NCI-H1105 treated with DMSO at 0.1 percent for 48 hours (cell line): ENCODE measurements around the gene APLN.

ENCODE experiments used
- DNase-seq: peaks from one replicate; lab custom pipeline; 2025; lab: John Stamatoyannopoulos, UW

Gene APLN

DNA sequence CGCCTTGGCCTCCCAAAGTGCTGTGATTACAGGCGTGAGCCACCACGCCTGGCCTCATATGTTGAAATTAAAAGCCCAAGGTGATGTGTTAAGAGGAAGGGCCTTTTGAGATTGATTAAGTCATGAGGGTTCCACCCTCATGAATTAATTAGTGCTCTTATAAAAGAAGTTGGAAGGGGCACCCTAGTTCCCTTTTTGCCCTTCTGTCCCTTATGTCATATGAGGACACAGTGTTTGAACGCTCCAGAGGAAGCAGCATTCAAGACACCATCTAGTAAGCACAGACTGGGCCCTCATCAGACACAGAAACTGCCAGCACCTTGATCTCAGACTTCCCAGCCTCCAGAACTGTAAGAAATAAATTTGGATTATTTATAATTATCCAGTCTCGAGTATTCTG is 5.1 kb upstream of the APLN start:
- no peak for DNase-seq

DNA sequence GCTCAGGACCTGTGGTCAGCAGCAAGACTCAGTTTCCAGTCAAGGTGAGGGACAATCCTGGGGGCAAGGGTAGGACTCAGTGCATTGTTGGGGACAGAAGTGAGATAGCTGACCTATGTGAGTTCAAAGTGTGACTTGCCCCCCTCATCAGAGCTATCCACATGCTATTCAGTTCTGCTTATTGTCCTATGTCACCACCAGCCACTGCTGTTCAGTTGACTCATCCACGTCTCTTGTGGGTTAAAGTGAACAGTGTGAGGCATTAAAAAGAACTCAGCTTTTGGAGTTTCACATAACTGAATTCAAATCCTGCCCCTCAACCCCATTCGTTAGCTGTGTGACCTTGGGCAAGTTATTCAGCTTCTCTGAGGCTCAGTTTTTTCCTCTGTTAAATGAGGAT is 4.4 kb upstream of the APLN start:
- no peak for DNase-seq

DNA sequence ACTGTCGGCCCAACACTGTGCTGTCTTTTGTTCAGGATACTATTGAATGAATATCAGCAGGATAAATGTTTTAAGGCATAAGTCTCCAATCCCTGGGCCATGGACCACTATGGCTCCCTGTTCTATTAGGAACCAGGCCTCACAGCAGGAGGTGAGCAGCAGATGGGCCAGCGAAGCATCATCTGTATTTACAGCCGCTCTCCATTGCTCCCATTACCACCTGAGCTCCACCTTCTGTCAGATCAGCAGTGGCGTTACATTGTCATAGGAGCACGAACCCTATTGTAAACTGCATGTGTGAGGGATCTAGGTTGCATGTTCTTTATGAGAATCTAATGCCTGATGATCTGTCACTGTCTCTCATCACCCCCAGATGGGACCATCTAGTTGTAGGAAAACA is 3.7 kb upstream of the APLN start:
- no peak for DNase-seq

DNA sequence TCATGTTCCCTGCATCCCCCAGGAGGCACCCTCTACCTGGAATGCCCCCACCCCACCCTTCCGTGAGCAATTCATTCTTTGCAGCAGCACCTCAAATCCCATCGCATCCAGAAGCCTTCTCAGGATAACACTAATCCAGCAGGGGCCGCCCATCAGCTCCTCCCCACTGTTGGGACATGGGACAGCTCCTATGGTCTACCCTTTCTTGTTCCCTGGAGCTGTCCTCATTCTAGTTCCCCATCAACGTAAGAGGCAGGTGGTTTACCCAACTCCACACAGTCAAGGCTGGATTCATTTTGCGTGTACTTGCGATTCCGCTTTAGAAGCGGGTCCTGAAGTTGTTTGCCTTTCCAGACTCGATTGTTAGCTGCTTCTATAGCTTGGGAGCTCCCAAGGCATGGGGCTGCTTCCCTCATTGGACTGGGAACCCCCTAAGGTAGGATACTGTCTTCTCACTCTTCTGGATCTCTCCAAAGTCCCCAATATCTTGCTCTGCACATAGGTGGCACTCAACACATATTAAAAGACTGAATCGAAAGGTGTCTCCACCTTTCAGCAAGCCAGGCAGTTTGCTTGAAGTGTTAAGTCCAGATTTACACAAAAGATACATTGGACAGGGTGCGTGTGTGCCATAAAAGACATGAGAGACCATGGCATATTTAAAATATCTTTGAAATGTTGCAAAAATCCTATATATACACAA is 942 bp upstream of the APLN start:
- DNase-seq, result peak; percentile 2

DNA sequence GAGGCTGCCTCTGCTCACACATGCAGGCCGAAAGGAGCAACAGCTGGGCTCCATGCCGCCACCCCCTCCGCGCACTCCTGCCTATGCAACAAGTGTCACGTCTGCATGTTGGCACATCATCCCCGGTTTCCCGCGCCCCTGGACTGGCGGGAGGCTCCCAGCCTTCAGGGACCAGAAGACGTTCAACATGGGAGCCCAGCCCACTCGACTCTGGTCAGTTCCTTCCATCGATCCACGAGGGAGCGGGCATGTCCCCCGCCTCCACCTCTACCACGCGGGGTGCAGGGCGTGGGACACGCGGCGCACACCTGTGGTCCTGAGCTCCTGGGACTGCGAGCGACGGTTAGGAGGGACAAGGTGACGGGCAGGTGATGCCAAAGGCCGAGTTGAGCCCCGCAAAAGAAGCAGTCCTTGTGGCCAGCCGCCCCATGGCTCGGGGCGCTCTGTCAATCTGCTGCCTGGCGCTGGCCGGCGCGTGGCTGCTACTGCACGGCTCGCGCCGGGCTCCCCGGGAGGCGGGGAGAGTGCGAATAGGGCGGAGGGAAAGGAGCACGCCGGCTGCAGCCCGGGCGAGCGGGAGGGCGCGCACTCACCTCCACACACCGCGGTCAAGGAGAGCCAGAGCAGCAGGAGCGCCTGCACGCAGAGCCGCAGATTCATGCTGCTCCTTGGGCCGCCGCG is 645 bp downstream of the APLN start:
- DNase-seq, result no peak

DNA sequence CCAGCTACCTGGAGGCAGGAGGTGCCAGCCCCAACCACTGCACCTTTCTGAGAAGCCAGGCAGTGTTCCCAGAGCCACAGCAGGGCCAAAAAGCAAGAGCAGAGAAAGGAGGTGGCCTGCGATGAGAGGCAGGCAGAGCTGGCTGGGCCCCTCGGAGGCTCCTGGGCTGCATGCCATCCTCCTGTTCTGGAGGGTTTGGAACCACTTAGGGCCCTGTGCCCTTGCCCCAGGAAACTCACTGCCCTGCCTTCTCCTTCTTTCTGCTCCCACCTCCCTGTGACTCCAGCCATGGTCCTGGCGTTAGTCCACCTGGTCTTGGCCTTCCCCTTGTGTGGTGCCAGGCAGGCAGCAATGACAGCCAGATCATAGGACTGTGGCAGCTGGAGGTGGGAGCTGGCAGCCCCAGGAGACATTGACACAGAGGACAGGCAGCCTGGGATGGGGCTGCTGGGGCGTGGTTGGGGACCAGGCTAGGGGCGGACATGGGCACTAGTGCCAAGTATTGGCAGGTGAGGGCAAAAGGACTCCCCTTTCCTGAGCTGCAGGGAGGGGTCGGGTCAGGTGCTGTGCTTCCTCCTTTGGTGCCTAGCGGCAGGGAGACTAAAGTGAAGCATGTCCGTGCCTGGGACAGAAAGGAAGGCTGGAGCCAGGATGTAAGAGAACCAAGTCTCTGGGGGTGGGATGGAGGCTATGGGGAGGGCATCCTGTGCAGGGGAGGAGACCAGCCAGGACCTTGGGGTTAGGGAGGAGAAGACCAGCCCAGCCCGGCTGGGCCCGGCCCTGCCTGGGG is 1.4 kb downstream of the APLN start:
- DNase-seq, result no peak

DNA sequence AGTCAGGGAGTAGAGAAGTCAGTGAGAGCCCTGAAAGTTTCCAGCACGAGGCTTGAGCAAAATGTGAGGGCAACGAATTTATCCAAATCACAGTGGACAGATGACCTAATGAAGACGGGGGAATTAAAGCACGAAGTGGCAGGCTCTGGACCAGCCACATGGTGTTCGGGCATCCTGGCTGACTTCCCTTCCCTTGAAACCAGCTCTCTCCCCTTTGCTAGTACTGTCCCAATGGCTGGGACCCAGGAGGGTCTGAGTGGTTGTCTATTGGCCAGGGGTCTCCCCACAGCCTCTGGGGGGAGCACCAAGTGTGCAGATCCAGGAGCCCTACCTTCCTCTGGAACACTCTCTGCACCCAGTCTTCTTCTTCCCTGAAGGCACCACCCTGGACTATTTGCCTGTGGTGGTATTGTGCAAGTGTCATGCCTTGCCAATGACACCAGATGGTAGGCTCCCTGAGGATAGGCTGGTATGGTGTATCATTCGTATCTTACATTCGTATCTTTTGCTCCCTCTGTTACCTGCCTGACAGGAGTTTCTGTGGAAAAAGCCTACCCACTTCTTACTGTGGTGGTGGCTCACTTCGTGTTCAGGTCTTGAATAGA is 2.1 kb downstream of the APLN start:
- no peak for DNase-seq

DNA sequence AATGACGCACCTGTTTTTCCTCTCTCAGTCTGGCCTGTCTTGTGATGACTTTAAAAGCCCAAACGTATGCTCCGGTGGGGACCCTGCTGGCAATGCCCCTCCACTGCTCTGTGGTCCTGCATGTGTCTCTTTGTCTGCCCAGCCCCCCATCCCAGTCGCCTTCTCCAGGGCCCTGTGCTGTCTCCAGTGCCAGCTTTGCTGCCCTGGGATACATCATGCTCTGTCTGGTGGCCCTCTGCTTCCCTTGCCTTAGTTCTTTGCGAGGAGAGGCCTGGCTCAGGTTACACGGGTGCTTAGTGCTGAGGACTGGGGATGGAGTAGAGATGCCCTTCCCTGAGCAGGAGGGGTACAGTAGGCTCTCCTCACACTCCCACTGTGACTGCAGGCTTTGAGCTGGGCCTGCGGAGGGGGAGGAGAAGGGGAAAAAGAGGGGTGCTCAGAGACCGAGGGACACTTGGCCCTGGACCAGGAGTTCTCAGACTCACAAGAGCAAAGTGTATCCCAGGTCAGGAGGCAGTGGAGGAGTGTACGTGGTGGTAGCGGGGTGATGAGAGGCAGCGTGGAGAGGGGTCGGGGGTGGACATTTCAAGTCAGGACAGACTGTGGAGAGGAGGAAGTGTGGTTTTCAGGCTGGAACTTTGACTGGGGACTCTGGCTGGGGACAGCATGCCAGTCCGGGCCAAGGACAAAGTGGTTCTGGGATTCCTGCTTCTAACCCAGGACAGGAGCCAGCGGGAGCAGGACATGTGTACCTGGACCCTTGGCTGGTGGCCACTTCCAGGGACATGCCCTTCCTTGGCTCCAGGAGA is 2.8 kb downstream of the APLN start:
- no peak for DNase-seq

DNA sequence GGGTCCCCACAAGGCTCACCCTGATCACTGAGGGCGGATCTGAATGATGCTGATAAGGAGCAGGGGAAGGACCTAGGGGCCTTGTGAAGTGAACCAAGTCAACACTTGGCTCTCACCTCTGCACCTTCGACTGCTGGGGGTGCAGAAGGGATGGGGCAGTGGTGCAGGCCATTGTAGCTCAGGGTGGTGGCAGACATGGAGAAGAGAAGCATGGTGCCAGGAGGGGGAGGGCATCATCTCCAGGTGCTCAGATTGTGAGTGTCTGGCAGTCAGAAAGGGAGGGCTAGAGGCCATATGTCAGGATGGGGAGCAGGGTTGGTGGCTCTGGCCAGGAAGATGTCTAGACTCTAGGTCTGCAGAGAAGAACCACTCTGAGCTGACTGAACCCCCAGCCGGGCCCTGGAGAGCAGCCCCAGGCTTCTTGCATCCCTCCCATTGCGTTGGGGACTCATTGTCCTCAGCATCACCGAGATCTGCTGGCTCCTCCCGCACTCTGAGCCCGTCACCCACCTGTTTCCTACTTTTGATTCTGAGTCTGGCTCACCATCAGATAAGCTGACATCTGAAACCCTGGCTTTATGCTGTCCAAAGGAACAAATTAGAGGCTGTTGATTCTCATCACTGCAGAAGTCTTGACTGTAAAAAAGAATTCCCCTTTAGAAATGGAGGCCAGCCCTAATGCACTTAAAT is 3.8 kb downstream of the APLN start:
- DNase-seq, result no peak

DNA sequence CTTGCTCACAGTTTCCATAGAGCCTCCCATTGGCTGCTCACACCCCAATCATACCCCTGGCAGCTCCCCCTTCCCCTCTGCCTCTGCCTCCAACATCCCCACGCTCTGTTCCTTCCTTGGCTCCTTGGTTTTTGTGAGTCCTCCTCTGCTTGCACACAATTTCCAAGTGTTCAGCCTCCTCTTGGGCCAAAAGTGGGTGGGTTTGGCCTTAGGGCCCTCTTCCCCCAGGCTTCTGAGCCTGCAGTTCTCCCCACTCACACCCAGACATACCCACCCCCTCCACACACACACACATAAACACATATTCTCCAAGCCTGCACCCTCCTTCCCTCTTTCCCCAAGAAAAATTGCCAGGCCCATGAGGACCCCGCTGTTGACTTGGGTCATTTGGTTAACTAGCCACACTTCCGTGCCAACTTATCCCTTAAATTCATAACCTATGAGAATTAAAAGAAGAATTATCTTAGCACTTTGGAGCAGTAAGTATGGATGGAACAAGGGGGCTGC is 4.5 kb downstream of the APLN start:
- no peak for DNase-seq

DNA sequence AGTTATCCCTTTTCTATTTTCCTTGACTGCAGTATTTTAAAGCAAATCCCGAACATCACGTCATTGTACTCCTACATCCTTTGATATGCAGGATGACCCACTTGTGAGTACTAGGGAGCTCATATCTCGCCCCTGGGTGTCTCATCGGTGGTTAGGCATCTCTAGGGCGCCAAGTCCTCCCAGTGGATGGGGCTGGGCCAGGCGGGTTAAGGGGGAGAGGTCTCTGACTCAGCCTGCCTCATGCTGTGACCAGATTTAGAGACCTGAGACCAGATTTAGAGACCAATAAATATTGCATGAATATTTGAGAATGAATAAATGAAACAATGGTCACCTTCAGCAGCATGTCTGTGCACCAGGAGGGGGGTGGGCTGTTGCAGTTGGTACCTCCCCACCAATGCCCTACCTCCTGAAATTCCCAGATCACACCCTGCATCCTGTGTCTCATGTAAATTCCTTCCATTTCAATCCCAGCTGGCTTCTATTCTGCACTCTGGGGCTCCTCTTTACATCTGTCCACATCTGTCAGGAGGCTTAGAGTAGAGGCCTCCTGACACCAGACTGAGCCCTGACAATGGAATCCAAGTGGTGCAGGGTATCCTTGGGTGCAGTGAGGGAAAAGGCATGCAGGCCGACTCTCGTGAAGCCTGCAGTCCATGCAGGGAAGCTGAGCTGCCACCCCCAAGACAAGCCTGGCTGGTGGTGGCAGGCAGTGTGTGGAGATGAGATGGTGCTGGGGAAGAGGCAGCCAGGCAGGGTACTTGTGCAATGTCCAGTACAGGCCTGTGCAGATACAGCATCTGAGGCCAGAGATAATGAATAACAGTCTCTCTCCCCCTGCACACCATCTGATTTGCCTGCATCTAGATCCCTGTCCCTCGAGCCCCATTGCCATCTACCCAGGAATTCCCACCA is 5.2 kb downstream of the APLN start:
- no peak for DNase-seq

DNA sequence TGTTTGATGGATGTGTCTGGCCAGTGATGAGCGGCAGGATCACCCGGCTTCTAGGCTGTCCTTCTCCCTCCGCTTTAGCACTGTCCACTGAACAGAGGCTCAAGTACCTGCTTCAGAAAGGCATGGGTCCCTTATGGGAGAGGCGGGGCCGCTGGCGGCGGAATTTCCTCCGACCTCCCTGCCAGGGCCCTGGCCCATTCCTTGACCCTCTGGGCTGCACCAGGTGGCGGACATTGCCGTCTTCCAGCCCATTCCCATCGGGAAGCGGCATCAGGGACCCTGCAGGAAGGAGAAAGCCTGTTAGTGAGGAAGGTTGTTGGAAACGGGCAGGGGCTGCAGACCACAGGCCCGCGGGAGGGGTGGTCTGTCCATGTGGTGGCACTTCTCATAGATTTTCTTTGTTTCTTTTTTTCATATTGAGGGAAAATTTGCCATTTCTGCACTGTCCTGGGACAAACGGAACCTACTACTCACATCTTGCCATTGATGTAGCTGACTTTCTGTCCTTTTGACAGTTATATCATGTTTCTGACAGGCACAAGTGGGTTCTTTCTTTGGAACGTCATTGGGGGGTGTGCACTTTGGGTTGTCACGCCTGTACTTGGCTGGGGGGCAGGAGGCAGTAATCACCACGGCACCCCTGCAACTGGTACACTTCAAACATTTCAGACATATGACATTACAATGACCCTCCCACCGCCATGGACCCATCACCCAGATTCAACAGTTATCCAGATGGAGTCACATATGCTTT is 6.1 kb downstream of the APLN start:
- DNase-seq, result no peak

DNA sequence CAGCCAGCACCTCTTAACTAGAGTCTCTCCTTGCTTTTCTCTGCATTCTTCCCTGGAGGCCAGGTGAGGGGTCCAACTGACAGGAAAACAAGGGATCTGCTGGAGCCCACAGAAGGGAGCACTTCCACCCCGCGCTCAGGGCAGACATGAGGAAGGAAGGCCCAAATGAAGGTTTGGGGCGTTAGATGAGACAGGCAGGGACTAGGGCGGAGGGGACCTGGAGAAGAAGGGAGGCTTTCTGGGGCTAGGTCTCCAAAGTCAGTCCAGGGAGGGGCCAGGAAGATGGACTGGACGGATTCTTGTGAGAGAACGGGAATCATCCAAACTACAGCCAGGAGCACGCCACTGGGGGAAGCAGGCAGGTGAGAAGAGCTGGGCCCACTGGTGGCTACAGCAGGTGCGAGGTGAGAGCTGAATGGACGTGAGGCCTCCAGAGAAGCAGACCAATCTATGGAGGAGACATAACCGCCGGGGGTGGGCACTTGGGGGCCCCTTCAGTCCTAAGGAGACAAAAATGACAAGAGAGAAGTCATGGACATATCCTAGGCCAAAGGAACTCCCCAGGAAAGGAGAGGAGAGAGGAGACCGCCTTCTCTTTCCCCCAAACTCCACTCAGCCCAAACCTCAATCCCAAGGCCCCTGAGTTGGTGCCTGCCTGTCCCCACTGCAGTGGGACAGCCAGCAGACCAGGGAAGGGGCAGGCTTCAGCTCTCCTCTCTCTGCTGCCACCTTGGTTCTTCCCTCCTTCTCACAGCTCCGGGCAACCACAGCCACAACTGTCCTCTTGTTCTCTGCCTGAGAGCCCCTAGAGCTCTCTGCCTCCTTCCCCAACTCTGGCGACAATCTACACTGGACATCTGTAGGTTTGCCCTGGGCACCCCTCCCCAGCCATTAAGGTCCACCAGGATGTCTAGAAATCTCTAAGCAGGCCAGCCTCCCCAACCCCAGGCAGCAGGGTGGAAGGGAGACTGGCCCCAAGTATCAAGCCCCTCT is 7.0 kb downstream of the APLN start:
- no peak for DNase-seq

DNA sequence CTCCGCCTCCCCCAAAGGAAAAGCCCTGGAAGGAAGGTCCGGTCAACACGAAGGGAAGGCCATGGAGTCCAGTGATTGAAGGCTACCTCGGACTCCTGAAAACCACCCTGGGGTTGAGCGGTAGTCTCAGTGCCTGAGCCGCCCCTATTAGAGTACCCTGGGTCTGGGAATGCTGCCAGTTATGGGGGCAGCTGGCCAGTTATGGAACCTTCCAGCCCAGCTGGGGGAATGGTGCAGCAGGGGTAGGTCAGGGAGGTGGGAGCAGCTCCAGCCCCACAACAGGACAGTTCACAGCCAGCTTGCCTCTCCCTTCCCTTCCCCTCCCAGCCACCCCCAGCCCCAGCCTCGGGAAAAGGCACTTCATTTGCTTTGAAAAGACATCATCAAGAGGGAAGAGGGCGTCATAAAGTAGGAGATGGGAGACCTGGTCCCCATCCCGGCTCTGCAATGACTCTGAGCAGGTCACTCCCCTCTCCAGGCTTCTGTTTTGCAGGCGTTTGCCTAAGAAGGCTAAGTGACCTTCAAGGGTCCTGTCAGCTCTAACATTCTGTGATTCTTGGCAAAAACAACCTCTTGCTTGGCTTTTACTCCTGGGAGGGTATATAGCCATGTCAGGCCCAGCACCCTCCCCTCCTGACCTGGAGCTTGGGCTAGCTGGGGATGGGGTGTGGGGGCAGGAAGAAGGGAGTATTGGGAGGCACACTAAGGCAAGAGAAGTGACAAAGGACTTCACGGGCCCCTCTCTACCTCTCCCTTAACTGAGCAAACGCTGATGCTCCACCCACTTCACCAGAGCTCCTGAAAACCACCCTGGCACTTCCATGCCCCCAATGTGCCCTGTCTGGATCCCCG is 8.0 kb downstream of the APLN start:
- DNase-seq, result no peak

DNA sequence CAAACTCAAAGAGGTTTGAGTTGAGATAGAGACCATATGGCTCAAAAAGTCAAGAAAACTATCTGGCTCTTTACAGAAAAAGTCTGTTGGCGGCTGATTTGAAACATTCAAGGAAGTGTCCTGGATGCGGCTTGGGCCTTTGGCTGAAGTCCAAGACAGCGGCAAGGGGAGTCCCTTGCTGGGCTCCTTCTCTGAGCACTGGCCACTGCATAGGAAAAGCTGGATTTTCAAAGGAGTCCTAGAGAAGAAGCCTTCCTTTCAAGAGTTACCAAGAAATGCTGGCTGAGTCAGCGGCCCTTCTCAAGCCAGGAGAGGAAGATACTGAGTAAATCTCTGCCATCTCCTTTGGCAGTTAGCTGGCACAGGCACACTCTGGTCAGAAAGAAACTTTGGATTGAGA is 12.1 kb downstream of the APLN start:
- DNase-seq, result no peak

DNA sequence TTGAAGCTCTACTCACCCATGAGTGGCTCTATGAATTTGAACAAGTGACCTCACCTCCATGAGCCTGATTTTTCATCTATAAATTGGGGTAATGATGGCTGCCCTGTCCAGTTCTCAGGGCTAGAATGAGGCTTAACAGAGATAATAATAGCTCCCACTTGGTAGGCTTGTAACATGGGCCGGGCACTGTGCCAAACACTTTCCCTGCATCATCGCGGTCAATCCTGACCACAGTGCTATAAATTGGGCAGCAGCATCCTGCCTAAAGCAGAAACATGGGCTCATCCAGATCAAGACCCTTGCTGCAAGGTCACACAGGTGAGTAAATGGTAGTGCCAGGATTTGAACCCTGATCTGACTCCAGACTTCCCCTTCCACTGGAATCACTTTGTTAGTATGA is 12.8 kb downstream of the APLN start:
- DNase-seq, result no peak

DNA sequence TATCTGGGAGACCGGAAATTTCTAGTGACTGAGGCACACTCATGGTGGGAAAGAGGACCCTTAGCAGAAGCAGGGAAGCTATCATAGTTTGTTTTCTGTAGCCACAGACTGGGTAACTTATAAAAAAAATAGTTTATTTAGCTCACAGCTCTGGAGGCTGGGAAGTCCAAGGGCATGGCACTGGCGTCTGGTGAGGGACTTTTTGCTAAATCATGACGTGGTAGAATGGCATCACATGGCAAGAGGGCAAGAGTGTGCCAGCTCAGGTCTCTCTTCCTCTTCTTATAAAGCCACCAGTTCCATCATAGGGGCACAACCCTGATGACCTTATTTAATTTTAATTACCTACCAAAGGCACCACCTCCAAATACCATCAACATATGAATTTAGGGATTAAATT is 13.3 kb downstream of the APLN start:
- DNase-seq, result no peak
